Activated CD4-positive, alpha-beta T cell treated with anti-CD3 and anti-CD28 coated beads, Interleukin-2, amount 10 ng/mL, durations not matched to agents 7 days and 5 days (primary cell): ENCODE data around the gene MTHFD1L. TPM values are rescaled to one million over a fixed set of nuclear protein-coding genes. Genes with fewer than 3 reads are reported as not detected.
"Not testable (repeated sequence)": the region's sequence is repeated elsewhere in the genome, so short reads cannot be mapped to it uniquely, and the experiment has no call there.

Experiments
- CTCF ChIA-PET: fragments of 350-600 bp; sonication (Branson Sonifier 250); formaldehyde crosslinking; loops from one replicate; lab custom pipeline; 2021; ENCODE audit warnings: antibody characterized with exemption; lab: Charles Lee
- POLR2A ChIA-PET: fragments of 350-600 bp; sonication (Branson Sonifier 250); formaldehyde crosslinking; loops from one replicate; lab custom pipeline; 2021; ENCODE audit warnings: antibody characterized with exemption; lab: Charles Lee
- DNase-seq: peaks from one replicate; pipeline ENCODE4 v3.0.0-alpha.2; 2020
- H3K27ac Mint-ChIP-seq: one replicate; pipeline ENCODE4 v1.8.0; 2021; ENCODE audit warnings: mild to moderate bottlenecking, moderate library complexity, mixed read lengths
- H3K27me3 Mint-ChIP-seq: one replicate; pipeline ENCODE4 v1.8.0; 2021; ENCODE audit warnings: mixed read lengths
- H3K36me3 Mint-ChIP-seq: one replicate; pipeline ENCODE4 v1.8.0; 2021; ENCODE audit warnings: low read depth, mixed read lengths
- H3K4me1 Mint-ChIP-seq: one replicate; pipeline ENCODE4 v1.8.0; 2021; ENCODE audit warnings: mixed read lengths
- H3K4me3 Mint-ChIP-seq: one replicate; pipeline ENCODE4 v1.8.0; 2021; ENCODE audit warnings: mild to moderate bottlenecking, moderate library complexity, mixed read lengths
- H3K9me3 Mint-ChIP-seq: one replicate; pipeline ENCODE4 v1.8.0; 2021; ENCODE audit warnings: mixed read lengths
- total RNA-seq, 2 experiments: library from RNA; stranded (reverse); gene quantifications; one replicate each; pipeline ENCODE4 v1.2.3, GENCODE V29; 2021

Gene MTHFD1L
- total RNA-seq, 2 experiments from 2014 or later: 34.9 to 40.6 TPM

GRCh38 chr6:150848400-150848799 lies 17.1 kb upstream of the MTHFD1L start:
- ChIA-PET POLR2A (no interaction called here), CTCF (no interaction called here)
- H3K27me3 Mint-ChIP-seq: peaks cover 25% of the 10 kb centered on the region
- H3K36me3 Mint-ChIP-seq: no peaks in the 10 kb centered on the region
- no peak overlapping the region for H3K4me3 Mint-ChIP-seq
- H3K27ac Mint-ChIP-seq: no peak overlapping the region
- DNase-seq: no peak
- H3K4me1 Mint-ChIP-seq: peaks cover 11% of the 10 kb centered on the region
- H3K9me3 Mint-ChIP-seq: no peaks in the 10 kb centered on the region

GRCh38 chr6:150854392-150854791 lies 11.1 kb upstream of the MTHFD1L start:
- H3K27ac Mint-ChIP-seq, H3K36me3 Mint-ChIP-seq, H3K4me3 Mint-ChIP-seq, H3K9me3 Mint-ChIP-seq, H3K27me3 Mint-ChIP-seq, CTCF ChIA-PET, POLR2A ChIA-PET, DNase-seq: not testable (repeated sequence)
- peaks cover 16% of the 10 kb centered on the region for H3K4me1 Mint-ChIP-seq

- DNase-seq, H3K4me3 Mint-ChIP-seq, POLR2A ChIA-PET, H3K9me3 Mint-ChIP-seq, H3K27ac Mint-ChIP-seq, H3K27me3 Mint-ChIP-seq, H3K36me3 Mint-ChIP-seq, CTCF ChIA-PET, H3K4me1 Mint-ChIP-seq: not testable (repeated sequence)
These were observed 10.3 kb upstream of the MTHFD1L start for GRCh38 chr6:150855171-150855570.

- CTCF ChIA-PET: interaction anchor here (1.8 kb wide), 1 partner anchor 9 kb away, joined by 8 read pairs; the partner anchor contains the start of gene MTHFD1L
- no peak for DNase-seq
- no peaks in the 10 kb centered on the region for H3K36me3 Mint-ChIP-seq
- no peak overlapping the region for H3K4me3 Mint-ChIP-seq
- peaks cover 18% of the 10 kb centered on the region for H3K4me1 Mint-ChIP-seq
- peaks cover 3% of the 10 kb centered on the region for H3K27me3 Mint-ChIP-seq
- H3K27ac Mint-ChIP-seq: no peak overlapping the region
- H3K9me3 Mint-ChIP-seq: peaks cover 4% of the 10 kb centered on the region
- POLR2A ChIA-PET: no interaction called here
These were observed 8.2 kb upstream of the MTHFD1L start for GRCh38 chr6:150857062-150857944.

DNA sequence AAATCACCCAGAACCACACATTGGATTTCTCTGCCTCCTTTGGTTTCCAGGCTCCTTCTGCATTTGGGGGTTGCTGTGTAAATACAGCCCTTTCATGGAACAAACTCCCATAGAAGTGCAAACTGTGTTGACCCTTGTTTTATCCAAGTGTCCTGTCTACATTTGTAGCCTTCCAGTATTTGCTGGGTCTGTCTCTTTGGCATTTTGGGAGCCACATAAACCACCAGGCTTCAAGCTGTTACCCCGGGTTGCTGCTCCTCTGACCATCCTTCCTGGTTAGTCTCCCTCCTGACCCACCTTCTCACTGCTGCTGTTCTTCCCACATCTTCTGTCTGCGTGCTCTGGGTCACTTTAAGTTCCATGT lies 7.6 kb upstream of the MTHFD1L start:
- no peak overlapping the region for H3K4me3 Mint-ChIP-seq
- H3K27me3 Mint-ChIP-seq: peaks cover 7% of the 10 kb centered on the region
- H3K4me1 Mint-ChIP-seq: peaks cover 24% of the 10 kb centered on the region
- no peak for DNase-seq
- POLR2A ChIA-PET: no interaction called here
- CTCF ChIA-PET: no interaction called here
- peaks cover 4% of the 10 kb centered on the region for H3K9me3 Mint-ChIP-seq
- no peak overlapping the region for H3K27ac Mint-ChIP-seq
- H3K36me3 Mint-ChIP-seq: no peaks in the 10 kb centered on the region

- H3K9me3 Mint-ChIP-seq, H3K4me3 Mint-ChIP-seq, DNase-seq: not testable (repeated sequence)
These were observed 3.9 kb upstream of the MTHFD1L start for GRCh38 chr6:150861448-150862168.

DNA sequence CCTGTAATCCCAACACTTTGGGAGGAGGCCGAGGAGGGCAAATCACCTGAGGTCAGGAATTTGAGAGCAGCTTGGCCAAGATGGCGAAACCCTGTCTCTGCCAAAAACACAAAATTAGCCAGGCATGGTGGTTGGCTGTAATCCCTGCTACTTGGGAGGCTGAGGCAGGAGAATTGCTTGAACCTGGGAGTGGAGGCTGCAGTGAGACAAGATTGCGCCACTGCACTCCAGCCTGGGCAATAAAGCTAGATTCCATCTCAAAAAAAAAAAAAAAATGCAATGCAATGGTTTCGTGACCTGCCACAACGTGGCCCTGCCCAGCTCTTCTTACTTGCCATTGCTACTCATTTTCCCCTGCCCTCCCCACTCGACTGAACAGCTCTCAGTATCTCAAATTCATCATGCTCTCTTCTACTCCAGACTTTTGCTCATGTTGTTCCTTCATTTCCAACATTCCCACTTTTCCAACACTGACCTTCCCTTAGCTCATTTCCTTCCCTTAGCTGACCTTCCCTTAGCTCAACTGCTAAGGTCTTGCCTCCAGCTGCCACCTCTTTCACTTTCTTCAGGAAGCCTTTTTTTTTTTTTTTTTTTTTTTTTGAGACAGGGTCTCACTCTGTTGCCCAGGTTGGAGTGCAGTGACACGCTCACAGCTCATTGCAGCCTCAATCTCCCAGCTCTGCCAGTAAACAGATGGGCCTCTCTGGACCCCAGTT lies 2.1 kb upstream of the MTHFD1L start:
- Mint-ChIP-seq H3K4me3 (no peak overlapping the region), H3K4me1 (peaks cover 33% of the 10 kb centered on the region), H3K27ac (no peak overlapping the region), H3K36me3 (peaks cover 5% of the 10 kb centered on the region), H3K27me3 (peaks cover 11% of the 10 kb centered on the region), H3K9me3 (no peaks in the 10 kb centered on the region)
- POLR2A ChIA-PET: no interaction called here
- DNase-seq: no peak
- CTCF ChIA-PET: interaction anchor here (0.6 to 1.4 kb wide), 4 partner anchors 29 to 384 kb away, joined by 3 to 4 read pairs (median 4); no protein-coding TSS in a partner anchor

More at GRCh38 chr6:150861448-150862168, 3.9 kb upstream of the MTHFD1L start:
- Mint-ChIP-seq H3K27me3 (peaks cover 11% of the 10 kb centered on the region), H3K4me1 (peaks cover 30% of the 10 kb centered on the region)
- H3K36me3 Mint-ChIP-seq, POLR2A ChIA-PET, H3K27ac Mint-ChIP-seq, CTCF ChIA-PET: not testable (repeated sequence)

DNA sequence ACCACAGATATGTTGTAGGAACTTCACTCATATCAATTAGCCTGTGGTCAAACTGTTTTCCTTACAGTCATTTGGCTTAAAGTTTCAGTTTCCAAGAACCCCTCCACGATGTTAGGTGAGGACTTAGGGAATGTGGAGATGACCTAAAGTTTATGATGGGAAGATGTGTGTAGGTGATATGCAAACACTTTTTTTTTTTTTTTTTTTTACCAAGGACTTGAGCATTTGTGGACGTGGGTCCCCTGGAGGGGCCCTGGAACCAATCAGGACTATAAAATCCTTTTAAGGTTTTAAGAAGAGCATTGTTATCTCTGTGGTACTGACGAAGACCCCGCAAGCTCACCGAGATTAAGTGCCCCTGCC lies 478 bp upstream of the MTHFD1L start:
- peak overlapping the region; percentile 92 for H3K4me3 Mint-ChIP-seq
- no peaks in the 10 kb centered on the region for H3K9me3 Mint-ChIP-seq
- CTCF ChIA-PET: interaction anchor here (0.6 to 2.6 kb wide), 9 partner anchors 9 to 1293 kb away, joined by 3 to 8 read pairs (median 4); no protein-coding TSS in a partner anchor
- peak overlapping the region; percentile 83 for H3K27ac Mint-ChIP-seq
- POLR2A ChIA-PET: no interaction called here
- no peak for DNase-seq
- H3K27me3 Mint-ChIP-seq: peaks cover 11% of the 10 kb centered on the region
- peaks cover 7% of the 10 kb centered on the region for H3K36me3 Mint-ChIP-seq
- peaks cover 40% of the 10 kb centered on the region for H3K4me1 Mint-ChIP-seq

DNA sequence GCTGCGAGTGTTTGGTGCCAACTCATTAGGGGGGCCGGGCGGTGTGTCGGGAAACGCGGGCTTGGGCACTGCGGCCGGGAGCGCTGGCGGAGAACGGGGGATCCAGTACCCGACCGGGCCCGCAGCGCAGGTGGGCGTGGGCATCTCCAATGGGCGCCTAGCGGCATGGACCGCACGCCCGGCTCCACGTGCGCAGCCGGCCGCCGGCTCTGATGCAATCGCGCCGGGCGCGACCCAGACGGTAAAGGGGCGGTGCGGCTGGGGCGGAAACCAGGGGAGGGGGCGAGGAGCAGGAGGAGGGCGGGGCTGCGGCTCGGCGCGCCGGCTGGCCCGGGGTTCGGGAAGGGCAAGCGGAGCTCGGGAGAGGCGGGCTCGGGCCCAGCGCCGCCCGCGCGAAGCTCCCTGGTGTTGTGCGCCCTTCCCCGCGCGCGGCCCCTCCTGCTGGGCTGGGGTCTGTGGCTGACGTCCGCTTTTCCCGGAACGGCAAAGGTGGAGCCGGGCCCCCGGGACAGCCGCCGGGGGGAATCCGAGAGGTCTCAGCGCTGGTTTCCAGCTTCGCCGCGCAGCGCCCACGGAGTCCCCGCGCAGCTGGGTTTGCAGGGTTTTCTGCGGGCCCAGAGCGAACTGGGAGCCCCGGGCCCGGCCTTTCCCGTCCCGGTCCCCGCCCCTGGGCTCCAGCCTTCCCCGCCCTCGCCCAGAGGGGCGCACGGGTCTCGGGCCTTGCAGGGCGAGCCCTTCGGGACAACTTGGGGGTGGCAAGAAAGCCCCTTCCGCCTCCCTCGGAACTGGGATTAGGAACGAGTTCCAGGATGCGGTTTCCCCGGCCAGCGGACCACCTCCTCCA lies 867 bp downstream of the MTHFD1L start:
- peaks cover 45% of the 10 kb centered on the region for H3K4me1 Mint-ChIP-seq
- POLR2A ChIA-PET: no interaction called here
- DNase-seq: peak; percentile 88

DNA sequence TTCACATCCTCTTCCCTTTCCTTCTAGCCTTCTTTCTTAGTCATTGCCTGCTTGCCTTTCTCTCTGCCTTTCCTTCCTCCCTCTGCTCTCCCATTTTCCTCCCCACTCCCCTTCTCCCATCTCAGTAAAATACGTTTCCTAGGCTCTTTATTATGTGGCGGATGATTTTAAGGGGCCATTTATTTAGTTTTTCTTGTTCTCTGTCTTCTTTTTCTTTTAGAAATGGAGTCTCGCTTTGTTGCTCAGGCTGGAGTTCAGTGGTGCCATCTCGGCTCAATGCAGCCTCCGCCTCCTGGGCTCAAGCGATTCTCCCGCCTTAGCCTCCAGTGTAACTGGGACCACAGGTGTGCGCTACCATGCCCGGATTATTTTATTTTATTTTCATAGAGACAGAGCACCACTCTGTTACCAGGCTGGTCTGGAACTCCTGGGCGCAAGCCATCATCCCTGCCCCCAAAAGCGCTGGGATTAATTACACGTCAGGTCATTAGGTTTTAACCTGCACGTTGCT lies 1.5 kb downstream of the MTHFD1L start:
- POLR2A ChIA-PET: no interaction called here
- Mint-ChIP-seq H3K4me3 (peak overlapping the region; percentile 92), H3K9me3 (no peaks in the 10 kb centered on the region), H3K27ac (peak overlapping the region; percentile 95), H3K4me1 (peaks cover 39% of the 10 kb centered on the region), H3K27me3 (peaks cover 10% of the 10 kb centered on the region), H3K36me3 (peaks cover 10% of the 10 kb centered on the region)
- CTCF ChIA-PET: interaction anchor here (0.9 to 2.6 kb wide), 3 partner anchors 8 to 52 kb away, joined by 3 to 8 read pairs (median 3); no protein-coding TSS in a partner anchor
- DNase-seq: no peak

More for the DNA sequence above, 867 bp downstream of the MTHFD1L start:
- CTCF ChIA-PET: interaction anchor here (1.0 to 2.6 kb wide), 3 partner anchors 8 to 16 kb away, joined by 3 to 8 read pairs (median 3); no protein-coding TSS in a partner anchor
- H3K27me3 Mint-ChIP-seq: peaks cover 11% of the 10 kb centered on the region
- H3K27ac Mint-ChIP-seq: peak overlapping the region; percentile 95
- H3K4me3 Mint-ChIP-seq: peak overlapping the region; percentile 92
- no peaks in the 10 kb centered on the region for H3K9me3 Mint-ChIP-seq
- H3K36me3 Mint-ChIP-seq: peaks cover 9% of the 10 kb centered on the region

- DNase-seq: no peak
- Mint-ChIP-seq H3K9me3 (no peaks in the 10 kb centered on the region), H3K27ac (no peak overlapping the region), H3K4me1 (peaks cover 28% of the 10 kb centered on the region), H3K27me3 (no peaks in the 10 kb centered on the region), H3K4me3 (no peak overlapping the region), H3K36me3 (peaks cover 14% of the 10 kb centered on the region)
- ChIA-PET POLR2A (no interaction called here), CTCF (no interaction called here)
These were observed 3.3 kb downstream of the MTHFD1L start for GRCh38 chr6:150868759-150869158.
